ENCODE data around the gene IBTK.
"Not testable (repeated sequence)": the region's sequence is repeated elsewhere in the genome, so short reads cannot be mapped to it uniquely, and the experiment has no call there.

Gene IBTK

DNA sequence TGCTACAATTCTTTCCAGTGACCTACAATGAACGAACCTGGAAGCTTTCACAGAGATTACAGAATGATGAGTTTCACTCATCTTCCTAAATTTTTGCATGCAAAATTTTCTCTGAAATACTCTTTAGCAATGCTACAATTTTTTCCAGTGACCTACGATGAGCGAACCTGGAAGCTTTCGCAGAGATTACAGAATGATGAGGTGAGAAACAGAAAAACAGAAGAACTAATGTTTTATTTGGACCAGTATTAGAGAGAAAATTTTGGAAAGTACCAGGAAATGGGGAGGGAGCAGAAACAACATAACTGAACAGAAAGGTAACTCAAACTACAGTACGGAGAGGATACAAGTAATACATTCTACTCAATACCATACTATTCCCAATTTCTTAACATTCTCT lies 75.0 kb downstream of the IBTK start:
- DNase-seq = no peak

DNA sequence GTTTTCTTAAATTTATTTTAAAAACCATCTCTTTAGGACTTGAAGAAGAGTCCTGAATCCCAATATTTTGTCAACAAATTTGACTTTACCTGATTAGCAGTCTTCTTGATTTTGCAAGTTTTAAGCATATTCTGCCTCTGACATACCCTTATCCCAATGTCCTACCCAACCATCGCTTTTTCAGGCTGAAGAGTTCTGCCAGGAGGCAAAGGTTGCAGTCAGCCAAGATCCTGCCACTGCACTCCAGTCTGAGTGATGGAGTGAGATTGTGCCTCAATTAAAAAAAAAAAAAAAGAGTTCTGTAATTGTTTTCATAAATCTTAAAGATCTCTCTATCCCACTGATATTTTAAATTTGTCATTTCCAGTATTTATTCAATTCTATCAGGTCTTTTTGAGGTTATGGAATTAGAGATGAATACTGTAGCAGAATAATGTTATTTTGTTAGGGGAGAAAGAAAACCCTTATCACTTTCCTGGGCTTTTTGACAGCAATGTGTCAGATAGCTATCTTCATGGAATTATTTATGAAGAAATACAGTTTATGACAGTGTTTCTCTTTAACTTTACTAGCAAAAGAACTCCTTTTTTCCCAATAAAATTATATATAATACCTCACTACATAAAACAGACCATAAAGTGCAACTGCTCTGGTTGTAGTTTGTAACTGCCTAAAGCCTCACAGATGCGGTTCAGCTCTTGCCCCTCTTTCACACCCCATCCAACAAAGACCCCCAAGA lies 78.2 kb downstream of the IBTK start:
- DNase-seq = no peak

DNA sequence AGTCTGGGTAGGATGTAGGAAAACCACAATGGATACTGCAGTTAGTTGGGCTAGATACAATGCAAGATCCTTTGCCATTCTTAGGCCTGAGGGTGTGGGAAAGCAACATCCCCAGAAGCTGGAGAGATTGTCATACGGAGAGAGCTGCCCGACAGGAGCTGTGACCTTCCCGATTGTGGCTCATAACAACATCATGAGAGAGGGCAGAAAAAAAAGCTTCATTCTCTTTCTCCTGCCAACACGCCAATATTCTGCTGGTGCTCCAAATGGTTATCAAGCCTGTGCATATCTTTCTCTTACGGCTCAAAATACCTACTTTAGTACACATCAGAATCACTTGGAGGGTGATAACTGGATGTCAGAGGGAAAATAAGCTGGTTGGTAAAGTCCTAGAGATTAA lies 81.1 kb downstream of the IBTK start:
- no peak for DNase-seq

DNA sequence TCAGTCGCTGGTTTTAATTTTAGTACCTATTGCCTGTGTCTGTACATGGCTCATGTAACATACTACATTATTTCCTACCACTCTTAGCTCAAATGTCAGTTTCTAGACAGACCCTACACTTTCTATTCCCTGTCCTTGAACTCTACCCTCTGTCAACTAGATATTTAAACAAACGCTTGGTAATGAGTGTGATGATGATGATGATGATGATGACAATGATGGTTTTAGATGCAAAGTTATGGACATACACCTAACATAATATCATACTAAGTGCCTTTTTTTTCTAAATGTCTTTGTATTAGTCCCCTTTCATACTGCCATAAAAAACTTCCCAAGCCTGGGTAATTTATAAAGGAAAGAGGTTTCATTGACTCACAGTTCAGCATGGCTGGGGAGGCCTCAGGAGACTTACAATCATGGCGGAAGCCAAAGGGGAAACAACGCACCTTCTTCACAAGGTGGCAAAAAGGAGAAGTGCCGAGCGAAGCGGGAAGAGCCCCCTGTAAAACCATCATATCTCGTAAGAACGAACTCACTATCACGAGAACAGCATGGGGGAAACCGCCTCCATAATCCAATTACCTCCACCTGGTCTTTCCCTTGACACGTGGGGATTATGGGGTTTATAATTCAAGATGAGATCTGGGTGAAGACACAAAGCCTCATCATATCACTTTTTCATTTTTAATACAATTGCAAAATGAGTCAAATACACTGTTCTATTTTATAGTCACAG lies 87.1 kb downstream of the IBTK start:
- DNase-seq = no peak

DNA sequence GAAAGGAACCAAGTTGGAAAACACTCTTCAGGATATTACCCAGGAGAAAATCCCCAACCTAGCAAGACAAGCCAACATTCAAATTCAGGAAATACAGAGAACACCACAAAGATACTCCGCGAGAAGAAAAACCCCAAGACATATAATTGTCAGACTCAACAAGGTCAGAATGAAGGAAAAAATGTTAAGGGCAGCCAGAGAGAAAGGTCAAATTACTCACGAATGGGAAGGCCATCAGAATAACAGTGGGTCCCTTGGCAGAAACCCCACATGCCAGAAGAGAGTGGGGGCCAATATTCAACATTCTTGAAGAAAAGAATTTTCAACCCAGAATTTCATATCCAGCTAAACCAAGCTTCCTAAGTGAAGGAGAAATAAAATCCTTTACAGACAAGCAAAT lies 94.8 kb downstream of the IBTK start:
- DNase-seq = not testable (repeated sequence)

DNA sequence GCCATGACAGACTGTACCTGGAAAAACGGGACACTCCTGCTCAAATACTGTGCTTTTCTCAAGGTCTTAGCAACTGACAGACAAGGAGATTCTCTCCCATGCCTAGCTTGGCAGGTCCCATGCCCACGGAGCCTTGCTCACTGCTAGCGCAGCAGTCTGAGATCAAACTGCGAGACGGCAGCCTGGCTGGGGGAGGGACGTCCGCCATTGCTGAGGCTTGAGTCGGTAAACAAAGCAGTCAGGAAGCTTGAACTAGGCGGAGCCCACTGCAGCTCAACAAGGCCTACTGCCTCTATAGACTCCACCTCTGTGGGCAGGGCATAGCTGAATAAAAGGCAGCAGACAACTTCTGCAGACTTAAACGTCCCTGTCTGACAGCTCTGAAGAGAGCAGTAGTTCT lies 96.4 kb downstream of the IBTK start:
- not testable (repeated sequence) for DNase-seq

DNA sequence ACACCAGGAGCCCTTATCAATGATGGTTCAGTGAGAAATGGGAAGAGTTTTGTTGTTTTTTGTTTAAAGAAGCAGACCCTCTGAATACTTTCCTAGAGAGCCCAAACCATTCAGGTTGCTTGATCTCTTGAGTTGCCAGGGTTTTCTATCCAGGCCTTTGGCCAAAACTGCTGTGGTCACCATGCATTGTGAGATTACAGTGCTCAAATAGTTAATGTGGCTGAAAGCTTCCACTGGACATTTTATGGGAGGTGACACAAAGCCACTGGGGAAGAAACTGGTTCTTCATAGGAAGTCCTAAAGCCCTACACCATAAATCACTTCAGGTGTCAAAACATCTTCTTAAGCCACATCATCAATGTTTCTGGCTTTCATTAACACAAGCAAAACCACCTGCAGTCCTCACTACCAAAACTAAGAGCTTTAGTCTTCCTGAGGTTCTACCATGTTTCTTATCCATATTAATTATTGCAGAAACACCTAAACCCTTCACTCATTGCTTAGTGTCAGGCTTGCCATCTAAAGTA lies 101.6 kb downstream of the IBTK start:
- no peak for DNase-seq

DNA sequence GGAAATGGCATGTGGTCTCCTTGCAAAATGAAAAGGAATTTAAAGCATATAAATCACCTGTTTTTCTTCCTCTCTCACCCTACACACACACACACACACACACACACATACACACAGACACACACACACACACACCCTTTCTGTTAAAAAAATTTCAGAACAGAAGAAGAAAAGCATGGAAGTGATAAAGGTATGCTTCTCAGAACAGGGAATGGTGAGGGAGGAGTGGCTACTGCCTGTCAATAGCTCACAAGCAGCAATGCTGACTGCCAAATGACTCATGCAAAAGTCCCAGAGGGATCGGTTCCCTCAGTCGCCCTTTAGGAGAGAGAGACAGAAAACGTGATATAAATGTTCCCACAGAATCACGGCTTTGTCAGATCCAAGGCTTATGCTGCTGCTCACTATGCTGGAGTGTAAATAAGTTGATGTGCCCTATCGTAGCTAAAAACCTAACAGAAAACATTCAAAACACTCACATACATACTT lies 102.6 kb downstream of the IBTK start:
- DNase-seq = no peak

DNA sequence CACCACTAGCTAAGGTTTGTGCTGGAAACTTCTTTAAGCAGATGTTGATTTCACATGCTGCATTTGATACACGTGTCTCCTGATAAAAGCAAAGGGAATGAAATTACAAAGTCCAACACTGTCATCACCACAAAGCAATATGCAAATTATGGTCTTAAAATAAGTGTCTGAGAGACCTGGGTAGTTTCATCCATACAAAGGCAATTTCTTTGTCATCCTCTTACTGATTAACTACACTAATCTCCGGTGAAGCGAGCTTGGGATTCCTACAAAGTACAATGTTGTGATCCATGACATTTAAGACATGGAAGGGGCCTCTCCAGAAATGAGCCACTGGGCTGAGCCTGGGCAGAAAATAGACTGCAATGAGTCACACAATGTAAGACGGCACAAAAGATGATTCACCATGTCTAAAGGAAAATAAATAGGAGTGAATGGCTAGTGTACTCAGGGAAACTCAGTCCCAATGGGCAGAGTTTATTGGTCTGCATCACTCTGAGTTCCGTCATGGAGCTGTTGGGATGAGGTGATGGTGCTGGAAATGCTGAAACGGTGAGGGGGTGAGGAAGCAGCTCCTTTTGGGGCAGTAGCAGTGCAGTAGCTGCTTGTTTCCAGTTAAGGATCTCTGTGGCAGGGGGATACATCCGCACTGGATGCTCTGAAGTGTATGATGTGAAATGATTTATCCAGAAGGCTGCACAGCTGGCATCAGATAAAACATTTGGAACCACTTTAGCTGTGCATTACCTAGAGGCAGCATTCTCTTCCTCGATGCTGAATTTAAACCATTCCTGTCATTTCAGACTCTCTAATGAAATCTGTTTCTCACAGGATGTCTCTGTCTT lies 103.3 kb downstream of the IBTK start:
- DNase-seq = no peak

DNA sequence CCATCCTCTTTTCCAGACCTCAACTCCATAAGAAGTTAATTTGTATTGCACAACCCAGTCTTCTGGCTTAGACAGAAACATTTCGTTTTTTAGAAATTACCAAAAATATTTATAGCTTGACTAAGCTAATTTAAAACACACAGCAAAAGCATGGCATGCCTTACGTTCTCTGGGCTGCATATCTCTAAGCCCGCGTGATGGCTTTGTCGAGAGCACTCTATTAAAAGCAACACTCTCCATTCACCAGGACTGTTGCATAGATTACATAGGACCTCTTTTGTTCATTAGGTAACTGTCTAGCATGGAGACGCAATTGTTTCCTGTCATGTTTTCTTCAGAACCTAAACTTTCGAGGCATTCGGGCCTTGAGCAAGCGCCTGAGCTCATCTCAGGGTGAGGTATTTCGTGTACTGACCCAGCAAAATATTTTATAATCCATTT lies 104.5 kb downstream of the IBTK start:
- no peak for DNase-seq

DNA sequence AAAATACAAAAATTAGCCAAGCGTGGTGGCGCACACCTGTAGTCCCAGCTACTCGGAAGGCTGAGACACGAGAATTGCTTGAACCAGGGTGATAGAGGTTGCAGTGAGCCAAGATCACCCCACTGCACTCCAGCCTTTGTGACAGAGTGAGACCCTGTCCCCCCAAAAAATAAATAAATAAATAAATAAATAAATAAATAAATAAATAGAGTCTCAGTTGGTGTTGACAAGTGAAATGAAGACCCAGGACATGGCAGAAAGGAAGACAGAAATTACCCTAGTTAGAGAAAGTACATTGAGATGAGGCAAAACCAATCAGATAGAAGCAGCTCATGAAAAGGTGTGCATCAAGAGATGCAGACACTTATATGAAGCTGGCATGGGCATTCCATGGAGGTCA lies 105.0 kb downstream of the IBTK start:
- DNase-seq = no peak

DNA sequence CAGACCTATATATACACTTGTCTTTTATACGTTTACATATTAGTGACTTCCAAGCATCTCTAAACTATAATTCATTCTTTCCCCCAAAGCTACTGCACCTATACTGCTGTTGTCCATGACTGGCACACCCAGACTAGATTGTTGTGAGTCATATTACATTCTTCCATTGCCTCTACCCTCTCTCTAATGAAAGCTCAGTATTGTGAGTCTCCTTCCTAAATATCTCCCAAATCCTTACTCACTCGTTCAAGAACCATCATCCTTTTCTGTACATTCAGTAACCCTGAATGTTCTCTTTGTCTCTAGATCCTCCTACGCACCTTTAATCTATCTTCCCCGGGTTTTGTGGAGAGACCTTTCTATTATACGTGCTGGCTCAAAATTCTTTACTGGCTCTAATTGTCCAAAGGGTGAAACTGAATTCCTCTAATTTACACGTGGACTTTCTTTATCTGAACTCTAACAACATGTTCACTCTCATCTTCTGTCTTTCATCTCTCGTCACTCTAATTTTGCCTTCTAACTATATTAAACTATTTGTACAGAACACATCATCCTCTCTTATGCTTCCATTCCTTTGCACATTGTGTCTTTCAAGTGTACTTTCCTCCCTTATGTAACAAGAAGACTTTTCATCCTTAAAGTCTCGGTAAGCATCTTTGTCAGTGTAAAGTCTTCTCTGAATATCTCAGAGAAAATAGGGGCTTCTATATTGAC lies 109.3 kb downstream of the IBTK start:
- no peak for DNase-seq

DNA sequence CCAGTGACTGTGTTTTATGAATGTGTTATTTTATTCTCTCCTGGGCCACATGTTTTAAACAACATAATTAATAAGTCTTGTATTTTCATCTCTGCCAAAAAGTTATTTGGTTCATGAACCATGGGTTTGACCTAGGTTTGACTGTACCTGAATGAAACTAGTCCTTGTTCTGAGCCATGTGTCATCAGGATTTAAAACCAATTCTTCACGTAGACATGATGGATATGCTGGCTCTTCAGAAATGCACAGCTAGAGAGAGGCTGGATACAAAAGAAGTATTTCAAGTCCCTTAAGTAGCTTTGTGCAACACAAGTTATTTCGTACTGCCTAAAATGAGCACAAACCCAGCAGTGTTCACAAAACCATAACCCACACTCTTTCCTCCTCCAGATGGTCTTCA lies 116.1 kb downstream of the IBTK start:
- DNase-seq = no peak

DNA sequence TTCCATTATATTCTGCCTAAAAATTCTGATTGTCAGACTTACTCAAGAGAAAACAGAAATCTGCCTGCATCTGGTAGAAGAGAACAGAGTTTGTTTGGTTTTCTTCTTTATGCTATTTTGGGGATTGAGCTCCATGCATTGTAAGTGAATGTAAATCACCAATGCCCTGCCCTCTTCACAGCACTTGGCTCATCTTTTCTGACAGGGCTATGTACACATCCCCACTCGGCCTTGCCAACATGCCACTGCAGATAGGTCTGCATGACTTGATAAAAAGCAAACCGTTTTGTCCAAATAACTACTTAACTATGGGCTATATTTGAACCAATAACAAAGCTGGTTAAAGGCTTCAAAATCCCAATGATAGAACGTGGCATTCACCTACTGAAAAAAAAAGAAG lies 117.7 kb downstream of the IBTK start:
- DNase-seq = no peak

DNA sequence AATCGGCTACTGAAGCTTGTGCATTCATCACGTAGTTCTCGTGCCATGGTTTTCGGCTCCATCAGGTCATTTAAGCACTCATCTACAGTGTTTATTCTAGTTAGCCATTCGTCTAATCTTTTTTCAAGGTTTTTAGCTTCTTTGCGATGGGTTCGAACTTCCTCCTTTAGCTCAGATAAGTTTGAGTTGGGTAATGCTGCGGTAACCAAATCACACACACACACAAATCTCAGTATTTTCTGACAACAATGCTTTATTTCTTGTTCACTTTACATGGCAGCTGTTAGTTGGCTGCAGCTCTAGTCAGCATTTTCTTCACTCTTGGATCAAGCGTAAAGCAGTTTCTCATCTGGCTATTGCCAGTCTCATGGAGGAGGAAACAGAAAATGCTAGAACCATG lies 118.6 kb downstream of the IBTK start:
- not testable (repeated sequence) for DNase-seq

DNA sequence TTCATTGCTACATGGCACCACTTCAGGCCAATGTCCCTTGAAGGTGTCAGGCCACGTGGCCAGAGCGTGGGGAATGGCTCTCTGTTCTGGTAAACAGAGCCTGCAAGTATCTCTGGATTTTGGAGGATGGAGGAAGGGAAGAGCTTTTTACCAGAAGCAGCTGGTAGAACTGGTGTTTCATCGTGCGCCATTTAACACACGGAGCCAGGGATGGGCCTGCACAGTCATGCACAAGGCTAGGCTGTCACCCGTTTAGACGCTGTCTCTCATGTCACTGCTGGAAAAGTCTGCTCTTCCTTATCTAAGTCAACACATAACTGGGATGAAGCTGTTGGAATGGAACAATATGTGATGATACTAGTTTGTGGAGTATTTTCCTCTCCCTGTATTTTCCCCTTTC lies 123.9 kb downstream of the IBTK start:
- no peak for DNase-seq
